Pancreas (tissue), 10 donors: ENCODE measurements around the gene CD247. TPM values are rescaled to one million over a fixed set of nuclear protein-coding genes. Genes with fewer than 3 reads are reported as not detected.

ENCODE experiments used
- ATAC-seq, 4 donors: fragments of 200-7000 bp; cut with Tn5 transposase; one replicate each; pipeline versions ENCODE4 v1.8.0 to v1.9.1; 2020; ENCODE audit warnings: mild to moderate bottlenecking in 4 of 4, moderate library complexity in 4 of 4
- DNase-seq, 6 donors: peaks; one replicate each; pipeline ENCODE4 v3.0.0-alpha.2; 2020
- FAIRE-seq: peaks from 2 replicates; lab custom pipeline; 2012; peaks lifted over from hg19 to GRCh38; lab: Jason Lieb, UNC
- H3K27ac ChIP-seq, 4 donors: fragments of 200-600 bp; sonication (generic); 1 replicate in 3 of 4; 2 replicates in 1 of 4; pipeline versions ENCODE4 v1.5.0 to v1.8.0; 2020
- H3K27me3 ChIP-seq, 4 donors: fragments of 200-600 bp; one replicate each; pipeline ENCODE4 v1.8.0; 2021
- H3K36me3 ChIP-seq, 3 donors: fragments of 200-600 bp; sonication (generic) in 1 of 3; one replicate each; pipeline versions ENCODE4 v1.5.0 to v1.8.0; 2020 to 2021
- H3K4me1 ChIP-seq, 3 donors: fragments of 200-600 bp; one replicate each; pipeline ENCODE4 v1.8.0; 2021
- H3K4me3 ChIP-seq, 4 donors: fragments of 200-600 bp; sonication (generic) in 2 of 4; one replicate each; pipeline versions ENCODE4 v1.5.0 to v1.8.0; 2020 to 2021
- H3K9me3 ChIP-seq, 4 donors: fragments of 200-600 bp; one replicate each; pipeline ENCODE4 v1.8.0; 2021
- WGBS, 2 donors: extraction: QIAGEN DNeasy Blood & Tissue Kit; methylation state at CpG; one replicate each; pipeline ENCODE4 v1.1.7; 2013; 5-methylcytosine and 5-hydroxymethylcytosine counted together
- intact Hi-C, 3 donors: fragments of 100-400 bp; cut with DNase I; formaldehyde crosslinking; loops; one replicate each; pipeline versions ENCODE4 v1.11.1 to v1.14.2; 2022
- polyA plus RNA-seq, 2 donors: library from polyadenylated mRNA; stranded (reverse); fragments of 200-250 nt; gene quantifications; one replicate each; pipeline ENCODE4 v1.2.3, GENCODE V29; 2013
- total RNA-seq, 6 donors: library from RNA; stranded (reverse); fragmentation: NEBNext Ultra II Directional in 4 of 6; extraction: Animal tissue kit (Norgen Biotek cat#: 25700) in 4 of 6; gene quantifications; one replicate each; pipeline versions ENCODE4 v1.2.1 to v1.2.4, GENCODE V29; 2021 to 2023
- TF ChIP-seq, protein P1 (sequence below), 4 donors: fragments of 200-600 bp; sonication (generic) in 3 of 4; IDR thresholded peaks; one replicate each; pipeline versions ENCODE4 v1.5.0 to v1.8.0; 2021; ENCODE audit warnings: antibody characterized with exemption in 4 of 4
- donor health status: healthy with polysubstance abuse.
- donor health status: DM: no; HTN: no; CAD: no; lungs with moderate emphysema.
- donor health status: DM: no; HTN: no; CAD: no.
- donor health status: control.
- donor health status: control.
- donor health status: Bipolar disorder and iron deficiency.
- donor health status: DM: yes; HTN: yes; CAD: no.
- donor health status: DM: no; HTN: no; CAD: no.
- donor health status: DM: no; HTN: no; CAD: no.
- donor health status: DM: yes; HTN: yes; CAD: no.

Gene CD247
- total and polyA plus RNA-seq, 8 donors, result 0.14 to 0.95 (median 0.56) TPM; not detected in 1

DNA sequence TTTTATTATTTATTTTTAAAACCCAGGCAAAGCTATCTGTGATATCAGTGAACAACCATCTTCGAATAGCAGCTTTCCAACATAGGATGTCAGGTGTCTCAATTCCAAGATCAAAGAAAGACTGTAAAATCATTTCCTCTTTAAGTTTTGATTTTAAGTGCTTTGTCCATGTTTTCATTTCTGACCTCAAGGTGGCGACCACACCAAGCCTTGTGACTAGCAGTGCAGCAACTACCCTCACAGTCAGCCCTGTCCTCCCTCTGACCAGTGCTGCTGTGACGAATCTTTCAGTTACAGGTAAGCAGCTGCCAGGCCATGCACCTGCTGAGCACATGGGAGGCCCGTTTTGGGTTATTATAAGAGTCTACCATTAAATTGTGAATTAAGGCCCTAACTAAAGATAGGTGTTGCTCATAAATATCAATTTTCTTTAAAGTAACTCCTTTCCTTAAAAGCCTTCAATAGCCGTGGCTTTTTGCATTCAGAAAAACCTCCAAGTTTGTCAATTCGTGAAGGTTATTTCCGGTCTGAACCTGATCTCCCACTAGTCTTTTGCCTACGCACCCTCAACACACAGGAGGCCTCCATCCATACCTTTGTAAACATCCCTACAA is 117.0 kb downstream of the CD247 start:
- intact Hi-C loops, result loop anchor here in 1 of 3 donors (5.0 kb wide), 1 partner anchor 41 kb away; no protein-coding TSS in a partner anchor
- DNase-seq (peak; percentile 50 to 74 (median 56)), ATAC-seq (peak; percentile 90 to 100 (median 98)), FAIRE-seq (no peak)
- Histone ChIP-seq H3K4me3 (no peak overlapping the region), H3K36me3 (peaks cover 0 to 5% (median 0%) of the 10 kb centered on the region in 3 donors), H3K9me3 (no peaks in the 10 kb centered on the region), H3K27ac (no peak overlapping the region), H3K27me3 (no peaks in the 10 kb centered on the region), H3K4me1 (no peaks in the 10 kb centered on the region)
- 39 to 44% methylated on average over 8 of the region's 8 CpGs for WGBS, 2 donors
- TF ChIP-seq, protein P1, sequence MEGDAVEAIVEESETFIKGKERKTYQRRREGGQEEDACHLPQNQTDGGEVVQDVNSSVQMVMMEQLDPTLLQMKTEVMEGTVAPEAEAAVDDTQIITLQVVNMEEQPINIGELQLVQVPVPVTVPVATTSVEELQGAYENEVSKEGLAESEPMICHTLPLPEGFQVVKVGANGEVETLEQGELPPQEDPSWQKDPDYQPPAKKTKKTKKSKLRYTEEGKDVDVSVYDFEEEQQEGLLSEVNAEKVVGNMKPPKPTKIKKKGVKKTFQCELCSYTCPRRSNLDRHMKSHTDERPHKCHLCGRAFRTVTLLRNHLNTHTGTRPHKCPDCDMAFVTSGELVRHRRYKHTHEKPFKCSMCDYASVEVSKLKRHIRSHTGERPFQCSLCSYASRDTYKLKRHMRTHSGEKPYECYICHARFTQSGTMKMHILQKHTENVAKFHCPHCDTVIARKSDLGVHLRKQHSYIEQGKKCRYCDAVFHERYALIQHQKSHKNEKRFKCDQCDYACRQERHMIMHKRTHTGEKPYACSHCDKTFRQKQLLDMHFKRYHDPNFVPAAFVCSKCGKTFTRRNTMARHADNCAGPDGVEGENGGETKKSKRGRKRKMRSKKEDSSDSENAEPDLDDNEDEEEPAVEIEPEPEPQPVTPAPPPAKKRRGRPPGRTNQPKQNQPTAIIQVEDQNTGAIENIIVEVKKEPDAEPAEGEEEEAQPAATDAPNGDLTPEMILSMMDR (IDR thresholded peaks at IDR 0.05), result peak in 3 of 4 donors; percentile 10 to 47 (median 42)

DNA sequence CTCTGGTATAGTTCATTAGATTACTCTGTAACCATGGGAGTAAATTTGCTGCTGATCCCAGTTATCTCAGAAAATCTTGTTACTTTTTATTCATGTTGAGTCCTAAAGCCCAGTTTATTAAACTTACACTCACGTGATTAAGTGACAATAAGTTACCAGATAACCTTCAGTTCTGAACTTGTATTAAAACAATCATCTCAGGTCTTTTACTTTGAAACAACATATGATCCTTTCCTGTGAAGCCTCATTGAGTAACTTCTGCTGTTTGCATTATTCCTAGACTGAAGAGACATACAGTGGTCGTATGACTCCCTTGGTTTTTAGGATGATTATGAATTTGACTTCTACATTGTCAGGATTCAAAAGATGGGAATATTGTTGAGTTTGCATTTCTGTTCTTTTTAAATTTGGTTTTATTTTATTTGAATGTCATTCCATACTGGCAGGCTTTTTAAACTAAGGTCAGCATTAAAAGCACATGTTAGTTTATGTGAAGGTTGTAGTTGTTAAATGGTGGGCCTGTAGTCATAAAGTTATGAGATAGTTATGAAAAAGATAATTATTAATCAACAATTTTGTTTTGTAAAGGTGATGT is 117.9 kb downstream of the CD247 start:
- DNase-seq, result no peak
- no peak for ATAC-seq
- Histone ChIP-seq H3K4me1 (no peaks in the 10 kb centered on the region), H3K36me3 (peaks cover 0 to 5% (median 0%) of the 10 kb centered on the region in 3 donors), H3K4me3 (no peak overlapping the region), H3K27ac (no peak overlapping the region), H3K9me3 (no peaks in the 10 kb centered on the region), H3K27me3 (no peaks in the 10 kb centered on the region)
- intact Hi-C loops, result loop anchor here in 1 of 3 donors (5.0 kb wide), 1 partner anchor 42 kb away; no protein-coding TSS in a partner anchor
- 63 to 68% methylated on average over 2 of the region's 2 CpGs for WGBS, 2 donors
- FAIRE-seq, result no peak
- TF ChIP-seq, protein P1 (IDR thresholded peaks at IDR 0.05), result no peak

DNA sequence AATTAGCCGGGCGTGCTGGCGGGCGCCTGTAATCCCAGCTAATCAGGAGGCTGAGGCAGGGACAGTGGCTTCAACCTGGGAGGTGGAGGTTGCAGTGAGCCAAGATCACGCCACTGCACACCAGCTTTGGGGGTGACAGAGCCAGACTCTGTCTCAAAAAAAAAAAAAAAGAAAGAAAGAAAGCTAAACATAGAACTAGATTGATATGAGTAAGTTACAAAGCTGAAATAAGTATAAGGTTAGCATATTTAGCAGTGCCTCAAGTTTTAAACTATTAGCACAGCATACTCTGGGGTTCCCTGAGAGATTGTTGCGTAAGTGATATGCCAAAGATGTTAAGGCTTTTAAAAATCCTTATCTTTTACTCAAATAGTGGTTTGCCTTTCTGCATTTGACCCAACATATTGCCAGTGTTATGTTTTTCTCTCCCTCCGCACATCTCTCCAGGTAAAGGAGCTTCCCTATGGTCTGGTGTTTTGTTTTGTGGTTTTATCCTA is 126.1 kb downstream of the CD247 start:
- WGBS, 2 donors, result 95 to 97% methylated on average over 7 of the region's 7 CpGs
- Histone ChIP-seq H3K27me3 (no peaks in the 10 kb centered on the region), H3K27ac (no peak overlapping the region), H3K4me3 (no peak overlapping the region), H3K36me3 (peaks cover 0 to 5% (median 0%) of the 10 kb centered on the region in 3 donors), H3K4me1 (no peaks in the 10 kb centered on the region), H3K9me3 (no peaks in the 10 kb centered on the region)
- FAIRE-seq (no peak), ATAC-seq (no peak), DNase-seq (no peak)
- TF ChIP-seq, protein P1 (IDR thresholded peaks at IDR 0.05), result no peak
- intact Hi-C loops, result no loop called here

DNA sequence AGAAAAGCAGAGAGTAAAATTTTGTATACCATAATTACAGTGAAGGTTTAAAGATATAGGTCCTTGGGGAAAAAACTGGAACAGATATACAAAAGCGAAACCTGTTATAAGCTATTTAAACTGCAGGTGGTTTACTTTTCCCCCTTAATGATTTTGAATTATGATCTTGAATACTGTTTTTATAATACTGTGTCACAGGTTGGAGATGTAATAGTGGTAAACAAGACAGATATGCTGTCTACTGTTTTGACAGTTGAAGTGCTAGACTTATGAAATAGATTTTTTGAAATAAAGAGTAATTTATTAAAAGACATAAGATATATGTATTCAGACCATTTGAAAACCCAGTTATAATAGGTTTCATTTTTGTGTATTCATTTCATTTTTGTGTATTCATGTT is 129.4 kb downstream of the CD247 start:
- H3K9me3 ChIP-seq, result no peaks in the 10 kb centered on the region
- 97 to 98% methylated on average over 1 of the region's 1 CpG for WGBS, 2 donors
- no peak overlapping the region for H3K27ac ChIP-seq
- intact Hi-C loops, result no loop called here
- TF ChIP-seq, protein P1 (IDR thresholded peaks at IDR 0.05), result no peak
- H3K4me3 ChIP-seq, result no peak overlapping the region
- peaks cover 0 to 11% (median 0%) of the 10 kb centered on the region in 3 donors for H3K36me3 ChIP-seq
- FAIRE-seq (no peak), ATAC-seq (no peak), DNase-seq (no peak)
- H3K4me1 ChIP-seq, result no peaks in the 10 kb centered on the region
- H3K27me3 ChIP-seq, result no peaks in the 10 kb centered on the region
